Choroid plexus epithelial cell (primary cell): ENCODE measurements around the gene PTCH2.

Experiments
- DNase-seq: peaks from one replicate; pipeline ENCODE4 v3.0.0-alpha.2; 2010; ENCODE audit warnings: low read depth
- H3K4me3 ChIP-seq: 2 replicates; pipeline ENCODE4 v1.5.1; 2011; ENCODE audit warnings: low read depth, mild to moderate bottlenecking, control low read depth, low read length, moderate library complexity
- CTCF ChIP-seq: conservative IDR thresholded peaks from 2 replicates; pipeline ENCODE4 v1.5.1; 2011; ENCODE audit warnings: low read depth, mild to moderate bottlenecking, control low read depth, inconsistent platforms, low read length, moderate library complexity

The PTCH2 gene

DNA sequence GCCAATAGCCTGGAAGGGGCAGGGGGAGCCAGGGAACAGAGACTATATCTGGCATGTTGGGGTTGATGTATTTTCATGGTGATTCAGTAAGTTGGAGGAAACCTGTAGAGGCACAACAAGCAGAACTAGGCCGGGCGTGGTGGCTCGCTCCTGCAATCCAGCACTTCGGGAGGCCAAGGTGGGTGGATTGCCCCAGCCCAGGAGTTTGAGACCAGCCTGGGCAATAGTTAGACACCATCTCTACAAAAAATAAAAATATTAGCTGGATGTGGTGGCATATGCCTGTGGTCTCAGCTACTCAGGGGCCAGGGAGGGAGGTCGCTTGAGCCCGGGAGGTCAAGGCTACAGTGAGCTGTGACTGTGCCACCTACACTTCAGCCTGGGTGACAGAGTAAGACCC, 10.1 kb upstream of the PTCH2 start:
- no peak for DNase-seq
- no peak for TF ChIP-seq CTCF
- H3K4me3 ChIP-seq, result no peak overlapping the region

- DNase-seq, result no peak
- no peak overlapping the region for H3K4me3 ChIP-seq
- TF ChIP-seq CTCF, result no peak
These were observed 8.3 kb upstream of the PTCH2 start for GRCh38 chr1:44851308-44851707.

- no peak for DNase-seq
- H3K4me3 ChIP-seq, result no peak overlapping the region
- no peak for TF ChIP-seq CTCF
These were observed 6.6 kb upstream of the PTCH2 start for GRCh38 chr1:44849575-44850132.

- no peak overlapping the region for H3K4me3 ChIP-seq
- TF ChIP-seq CTCF, result no peak
- no peak for DNase-seq
These were observed 5.6 kb upstream of the PTCH2 start for GRCh38 chr1:44848456-44849181.

DNA sequence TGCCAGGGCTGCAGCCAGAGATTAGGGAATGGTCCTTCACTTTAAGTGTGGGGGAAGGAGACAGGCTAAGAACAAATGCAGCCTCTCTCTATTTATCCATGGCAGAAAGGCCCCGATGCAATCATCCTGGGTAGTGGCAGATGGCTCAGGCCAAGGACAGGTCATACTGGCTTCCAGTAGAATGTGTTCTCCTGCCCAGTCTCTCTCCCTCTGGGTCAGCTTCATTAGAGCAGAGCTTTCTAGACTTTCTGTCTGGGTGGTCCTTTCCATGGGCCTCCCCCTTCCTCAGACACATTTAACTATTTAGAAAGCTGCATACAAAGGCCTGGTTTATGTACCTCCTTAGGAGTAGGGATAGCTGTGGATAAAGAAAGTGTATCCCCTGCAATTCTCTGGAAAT, 4.8 kb upstream of the PTCH2 start:
- no peak for TF ChIP-seq CTCF
- no peak overlapping the region for H3K4me3 ChIP-seq
- no peak for DNase-seq

DNA sequence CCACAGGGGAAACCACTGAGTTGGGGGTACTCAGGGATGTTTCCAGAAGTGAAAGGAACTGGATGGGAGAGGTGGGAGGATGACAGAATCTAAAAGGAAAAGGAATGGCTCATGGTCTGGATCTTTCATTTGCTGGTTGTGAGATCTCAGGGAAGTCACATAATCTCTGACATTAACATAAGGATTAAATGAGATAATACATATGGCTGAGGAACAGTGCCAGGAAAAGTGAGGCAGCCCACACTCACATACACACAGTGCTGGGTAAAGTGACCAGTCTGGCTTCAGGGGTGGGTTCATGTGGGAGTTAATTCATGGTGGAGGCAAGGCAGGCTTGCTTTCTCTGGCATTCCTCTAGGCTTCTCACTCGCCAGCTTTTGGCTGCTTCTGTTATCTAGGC, 3.9 kb upstream of the PTCH2 start:
- DNase-seq, result no peak
- H3K4me3 ChIP-seq, result no peak overlapping the region
- no peak for TF ChIP-seq CTCF

GRCh38 chr1:44842486-44842861, 579 bp downstream of the PTCH2 start:
- TF ChIP-seq CTCF, result no peak
- peak overlapping the region; percentile 64 for H3K4me3 ChIP-seq
- no peak for DNase-seq
